ENCODE results near the gene THADA. TPM values are rescaled to one million over a fixed set of nuclear protein-coding genes. Genes with fewer than 3 reads are reported as not detected.
"Not testable (repeated sequence)": the region's sequence is repeated elsewhere in the genome, so short reads cannot be mapped to it uniquely, and the experiment has no call there.

The THADA gene
- total and polyA plus RNA-seq, 8 donors = 32.9 to 42.7 (median 37.2) TPM

GRCh38 chr2:43637030-43637803, 41.4 kb upstream of the THADA start, which contains the start of gene PLEKHH2:
TSS of gene PLEKHH2 (plus strand) at chr2:43637260. CDS start at chr2:43644674, 7,414 bp downstream.
- H3K27me3 ChIP-seq = peaks cover 2 to 60% of the 10 kb centered on the region in 2 donors
- TF ChIP-seq, protein P1, sequence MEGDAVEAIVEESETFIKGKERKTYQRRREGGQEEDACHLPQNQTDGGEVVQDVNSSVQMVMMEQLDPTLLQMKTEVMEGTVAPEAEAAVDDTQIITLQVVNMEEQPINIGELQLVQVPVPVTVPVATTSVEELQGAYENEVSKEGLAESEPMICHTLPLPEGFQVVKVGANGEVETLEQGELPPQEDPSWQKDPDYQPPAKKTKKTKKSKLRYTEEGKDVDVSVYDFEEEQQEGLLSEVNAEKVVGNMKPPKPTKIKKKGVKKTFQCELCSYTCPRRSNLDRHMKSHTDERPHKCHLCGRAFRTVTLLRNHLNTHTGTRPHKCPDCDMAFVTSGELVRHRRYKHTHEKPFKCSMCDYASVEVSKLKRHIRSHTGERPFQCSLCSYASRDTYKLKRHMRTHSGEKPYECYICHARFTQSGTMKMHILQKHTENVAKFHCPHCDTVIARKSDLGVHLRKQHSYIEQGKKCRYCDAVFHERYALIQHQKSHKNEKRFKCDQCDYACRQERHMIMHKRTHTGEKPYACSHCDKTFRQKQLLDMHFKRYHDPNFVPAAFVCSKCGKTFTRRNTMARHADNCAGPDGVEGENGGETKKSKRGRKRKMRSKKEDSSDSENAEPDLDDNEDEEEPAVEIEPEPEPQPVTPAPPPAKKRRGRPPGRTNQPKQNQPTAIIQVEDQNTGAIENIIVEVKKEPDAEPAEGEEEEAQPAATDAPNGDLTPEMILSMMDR (IDR thresholded peaks at IDR 0.05) = no peak
- intact Hi-C loops (cut with DNase I) = no loop called here
- H3K27ac ChIP-seq = peak within 1 kb of the TSS; percentile 55 to 77
- peaks cover 0 to 6% of the 10 kb centered on the region in 2 donors for H3K9me3 ChIP-seq
- H3K4me1 ChIP-seq = peaks cover 0 to 17% of the 10 kb centered on the region in 2 donors
- no peaks in the 10 kb centered on the region for H3K36me3 ChIP-seq
- peak within 1 kb of the TSS; percentile 63 to 84 for H3K4me3 ChIP-seq
- DNase-seq (peak; percentile 91 to 96 (median 92)), ATAC-seq (peak; percentile 98)

GRCh38 chr2:43636621-43637020, 40.8 kb upstream of the THADA start:
- intact Hi-C loops (cut with DNase I) = no loop called here
- H3K27me3 ChIP-seq = peaks cover 2 to 60% of the 10 kb centered on the region in 2 donors
- H3K27ac ChIP-seq = peak overlapping the region in 1 of 2 donors; percentile 27
- no peaks in the 10 kb centered on the region for H3K36me3 ChIP-seq
- ATAC-seq (peak; percentile 2), DNase-seq (no peak)
- H3K9me3 ChIP-seq = peaks cover 0 to 6% of the 10 kb centered on the region in 2 donors
- TF ChIP-seq, protein P1 (IDR thresholded peaks at IDR 0.05) = no peak
- H3K4me3 ChIP-seq = peak overlapping the region in 1 of 2 donors; percentile 63
- peaks cover 0 to 17% of the 10 kb centered on the region in 2 donors for H3K4me1 ChIP-seq

DNA sequence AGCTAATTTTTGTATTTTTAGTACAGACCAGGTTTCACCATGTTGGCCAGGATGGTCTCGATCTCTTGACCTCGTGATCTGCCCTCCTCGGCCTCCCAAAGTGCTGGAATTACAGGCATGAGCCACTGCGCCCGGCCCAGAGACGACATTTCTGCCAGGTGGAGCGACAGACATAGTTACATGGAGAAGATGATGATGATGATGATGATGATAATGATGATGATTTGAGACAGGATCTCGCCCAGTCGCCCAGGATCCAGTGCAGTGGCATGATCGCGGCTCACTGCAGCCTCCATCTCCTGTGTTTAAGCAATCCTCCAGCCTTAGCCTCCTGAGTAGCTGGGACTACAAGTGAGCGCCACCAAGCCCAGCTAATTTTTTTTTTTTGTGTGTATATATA, 40.3 kb upstream of the THADA start:
- H3K27ac ChIP-seq; intact Hi-C loops (cut with DNase I); H3K9me3 ChIP-seq; DNase-seq; H3K36me3 ChIP-seq; ATAC-seq; H3K4me3 ChIP-seq: not testable (repeated sequence)
- Histone ChIP-seq H3K27me3 (peaks cover 2 to 60% of the 10 kb centered on the region in 2 donors), H3K4me1 (peaks cover 0 to 17% of the 10 kb centered on the region in 2 donors)

- DNase-seq (peak in 2 of 4 donors; percentile 65 to 81), ATAC-seq (peak; percentile 9)
- Histone ChIP-seq H3K9me3 (peaks cover 0 to 6% of the 10 kb centered on the region in 2 donors), H3K27ac (peak overlapping the region in 1 of 2 donors; percentile 55), H3K4me3 (no peak overlapping the region), H3K4me1 (peaks cover 0 to 17% of the 10 kb centered on the region in 2 donors), H3K27me3 (peaks cover 2 to 60% of the 10 kb centered on the region in 2 donors), H3K36me3 (no peaks in the 10 kb centered on the region)
- intact Hi-C loops (cut with DNase I) = no loop called here
- TF ChIP-seq, protein P1 (IDR thresholded peaks at IDR 0.05) = no peak
Observed at GRCh38 chr2:43634604-43635306, 38.9 kb upstream of the THADA start.

DNA sequence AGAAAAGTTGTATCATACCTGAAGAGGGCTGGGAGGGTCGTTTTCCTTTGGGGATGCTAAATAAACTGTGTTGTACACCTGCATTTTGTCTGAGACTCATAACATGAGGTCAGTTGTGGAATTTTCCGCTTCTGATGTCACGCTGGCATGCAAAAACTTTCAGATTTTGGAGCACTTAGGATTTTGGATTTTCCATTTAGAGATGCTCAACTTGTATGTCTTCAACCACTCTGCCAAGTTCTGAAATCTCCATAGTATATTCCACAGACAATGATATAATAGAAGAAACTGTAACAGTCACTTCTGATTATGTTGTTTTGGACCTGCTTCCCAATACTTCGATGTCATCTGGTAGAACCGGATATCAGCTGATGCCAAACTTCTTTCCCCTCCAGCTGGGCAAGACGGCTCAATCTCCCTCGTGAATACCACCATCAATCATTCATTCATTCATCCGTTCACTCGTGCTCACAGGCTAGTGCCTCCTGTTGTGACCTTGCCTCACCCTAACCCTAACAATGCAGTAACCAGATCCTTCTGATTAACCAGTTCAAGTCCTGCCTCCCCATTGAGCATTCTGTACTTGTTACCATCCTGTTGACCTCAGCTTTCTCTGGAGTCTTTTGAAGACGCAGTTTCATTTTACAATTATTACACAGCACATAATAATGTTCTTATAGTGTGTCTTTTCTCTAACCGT, 35.9 kb upstream of the THADA start:
- Histone ChIP-seq H3K36me3 (no peaks in the 10 kb centered on the region), H3K27me3 (peaks cover 0 to 39% of the 10 kb centered on the region in 2 donors), H3K4me3 (no peak overlapping the region), H3K4me1 (peaks cover 0 to 8% of the 10 kb centered on the region in 2 donors), H3K9me3 (no peaks in the 10 kb centered on the region), H3K27ac (no peak overlapping the region)
- TF ChIP-seq, protein P1 (IDR thresholded peaks at IDR 0.05) = no peak
- ATAC-seq (no peak), DNase-seq (no peak)
- intact Hi-C loops (cut with DNase I) = no loop called here
